Femur (tissue), 1 donor: ENCODE data around the gene DTX2.
A peak's percentile ranks its signal among the peaks of the same experiment; 100 is the strongest.
"Not testable (repeated sequence)": the region's sequence is repeated elsewhere in the genome, so short reads cannot be mapped to it uniquely, and the experiment has no call there.

Source experiments
- DNase-seq: peaks from one replicate; pipeline ENCODE4 v3.0.0-alpha.2; 2017

Gene DTX2

GRCh38 chr7:76513817-76514799 is 52.6 kb downstream of the DTX2 start:
- peak; percentile 10 for DNase-seq

GRCh38 chr7:76514926-76515771 is 53.6 kb downstream of the DTX2 start:
- peak; percentile 13 for DNase-seq

- DNase-seq: peak; percentile 53
These were observed 54.5 kb downstream of the DTX2 start for GRCh38 chr7:76515999-76516443.

GRCh38 chr7:76516932-76517331 is 55.4 kb downstream of the DTX2 start:
- DNase-seq: not testable (repeated sequence)

GRCh38 chr7:76526183-76526582 is 64.7 kb downstream of the DTX2 start:
- DNase-seq: not testable (repeated sequence)

- DNase-seq: not testable (repeated sequence)
These were observed 70.1 kb downstream of the DTX2 start for GRCh38 chr7:76531643-76532042.

GRCh38 chr7:76543197-76543596 is 81.7 kb downstream of the DTX2 start, which contains the start of gene SPDYE16:
Gene SPDYE16 (minus strand): TSS chr7:76543297. CDS start chr7:76541459, 1,838 bp downstream.
- DNase-seq: not testable (repeated sequence)

GRCh38 chr7:76549025-76549854 is 87.7 kb downstream of the DTX2 start:
- peak; percentile 92 for DNase-seq

GRCh38 chr7:76549855-76550248 is 88.3 kb downstream of the DTX2 start:
- DNase-seq: not testable (repeated sequence)

- DNase-seq: not testable (repeated sequence)
These were observed 90.5 kb downstream of the DTX2 start for GRCh38 chr7:76551992-76552391.
